ENCODE measurements around the gene PEMT.

Gene PEMT

GRCh38 chr17:17538417-17539391, 52.8 kb downstream of the PEMT start:
- in situ Hi-C loops (cut with MboI; ENCODE audit: low sequenced_read_pairs): no loop called here

GRCh38 chr17:17537311-17538099, 54.0 kb downstream of the PEMT start:
- in situ Hi-C loops (cut with MboI; ENCODE audit: low sequenced_read_pairs): no loop called here

- in situ Hi-C loops (cut with MboI; ENCODE audit: low sequenced_read_pairs): no loop called here
These were observed 54.8 kb downstream of the PEMT start for GRCh38 chr17:17536702-17537101.

- in situ Hi-C loops (cut with MboI; ENCODE audit: low sequenced_read_pairs): no loop called here
These were observed 55.6 kb downstream of the PEMT start for GRCh38 chr17:17535957-17536356.

GRCh38 chr17:17533901-17534441, 57.5 kb downstream of the PEMT start:
- in situ Hi-C loops (cut with MboI; ENCODE audit: low sequenced_read_pairs): no loop called here

- in situ Hi-C loops (cut with MboI; ENCODE audit: low sequenced_read_pairs): no loop called here
These were observed 58.5 kb downstream of the PEMT start for GRCh38 chr17:17532991-17533390.

- in situ Hi-C loops (cut with MboI; ENCODE audit: low sequenced_read_pairs): no loop called here
These were observed 60.4 kb downstream of the PEMT start for GRCh38 chr17:17531156-17531555.

GRCh38 chr17:17528696-17529652, 62.5 kb downstream of the PEMT start:
- in situ Hi-C loops (cut with MboI; ENCODE audit: low sequenced_read_pairs): no loop called here

- in situ Hi-C loops (cut with MboI; ENCODE audit: low sequenced_read_pairs): no loop called here
These were observed 63.5 kb downstream of the PEMT start for GRCh38 chr17:17527956-17528500.

GRCh38 chr17:17527534-17527933, 64.0 kb downstream of the PEMT start:
- in situ Hi-C loops (cut with MboI; ENCODE audit: low sequenced_read_pairs): no loop called here

GRCh38 chr17:17526369-17526768, 65.1 kb downstream of the PEMT start:
- in situ Hi-C loops (cut with MboI; ENCODE audit: low sequenced_read_pairs): no loop called here

- in situ Hi-C loops (cut with MboI; ENCODE audit: low sequenced_read_pairs): no loop called here
These were observed 65.6 kb downstream of the PEMT start for GRCh38 chr17:17525956-17526355.

- in situ Hi-C loops (cut with MboI; ENCODE audit: low sequenced_read_pairs): no loop called here
These were observed 66.2 kb downstream of the PEMT start for GRCh38 chr17:17525311-17525710.

GRCh38 chr17:17523731-17524490, 67.6 kb downstream of the PEMT start:
- in situ Hi-C loops (cut with MboI; ENCODE audit: low sequenced_read_pairs): no loop called here

GRCh38 chr17:17523001-17523730, 68.3 kb downstream of the PEMT start:
- in situ Hi-C loops (cut with MboI; ENCODE audit: low sequenced_read_pairs): no loop called here

- in situ Hi-C loops (cut with MboI; ENCODE audit: low sequenced_read_pairs): no loop called here
These were observed 70.8 kb downstream of the PEMT start for GRCh38 chr17:17520599-17521232.

GRCh38 chr17:17519886-17520285, 71.6 kb downstream of the PEMT start:
- in situ Hi-C loops (cut with MboI; ENCODE audit: low sequenced_read_pairs): no loop called here

GRCh38 chr17:17518951-17519350, 72.6 kb downstream of the PEMT start:
- in situ Hi-C loops (cut with MboI; ENCODE audit: low sequenced_read_pairs): no loop called here

All from hTERT RPE-1 (cell line).